GM19025 (cell line): ENCODE measurements around the gene SPOCK1.

ENCODE experiments used
- ATAC-seq: cut with Tn5 transposase; IDR thresholded peaks from one replicate; pipeline ENCODE4 v1.9.1; 2021; ENCODE audit warnings: mild to moderate bottlenecking, low read depth, moderate library complexity; ENCODE audit not compliant: unreplicated experiment

SPOCK1 gene

DNA sequence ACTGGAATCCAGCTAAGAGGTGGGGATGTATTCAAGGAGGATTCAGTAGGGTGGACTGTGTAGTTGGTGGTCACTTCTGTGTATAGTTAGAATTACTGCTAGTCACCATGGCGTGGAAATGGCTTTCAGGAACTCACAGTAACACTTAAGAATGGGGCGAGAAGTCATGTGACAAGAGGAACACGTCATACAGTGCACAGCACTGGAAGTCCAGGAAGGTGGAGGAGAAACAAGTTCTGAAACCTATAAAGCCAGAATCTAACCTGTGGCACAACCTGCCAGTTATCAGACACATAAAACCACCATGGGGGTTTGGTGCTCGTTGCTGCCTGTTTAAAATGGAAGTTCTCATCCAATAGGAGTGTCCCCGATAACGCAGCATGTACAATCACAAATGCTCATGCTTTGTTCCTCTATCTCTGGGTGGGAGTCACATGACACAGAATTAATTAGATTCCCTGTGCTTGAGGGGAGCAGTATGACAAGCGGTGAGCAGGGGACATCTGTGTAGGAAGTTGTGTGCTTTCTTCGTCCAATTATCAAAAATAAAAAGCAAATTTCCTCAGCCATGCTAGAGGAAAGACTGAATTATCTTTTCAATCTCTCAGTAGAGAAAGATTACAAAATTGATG lies 193.0 kb downstream of the SPOCK1 start:
- no peak for ATAC-seq

DNA sequence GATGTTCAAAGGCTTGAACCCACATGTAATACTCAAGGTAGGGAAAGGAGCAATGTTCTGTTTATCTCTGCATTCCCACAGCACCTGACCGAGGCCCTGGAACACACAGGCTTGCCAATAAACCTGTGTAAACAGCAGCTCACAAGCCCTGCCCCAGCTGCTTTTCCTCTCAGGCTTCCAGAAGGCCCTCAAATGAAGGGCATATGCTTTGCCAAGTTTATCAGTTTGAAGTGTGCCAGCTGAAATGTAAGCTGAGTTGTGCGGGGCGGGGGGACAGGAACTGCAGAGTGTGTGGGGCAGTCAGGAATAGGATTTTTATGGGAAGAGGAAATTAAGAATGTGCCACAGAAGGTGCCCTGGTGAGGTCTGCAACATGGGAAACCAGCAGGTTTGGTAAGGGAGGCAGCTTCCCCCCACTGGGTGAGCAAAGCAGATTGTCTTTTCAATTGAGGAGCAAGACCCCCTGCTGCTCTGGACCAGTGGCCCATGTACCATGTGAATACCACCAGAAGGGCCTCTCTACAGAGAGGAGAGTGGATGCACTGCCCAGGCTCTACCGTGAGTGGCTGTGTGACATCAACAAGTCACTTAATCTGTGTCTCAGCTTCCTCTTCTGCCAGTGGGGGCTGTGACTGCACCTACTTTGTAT lies 194.8 kb downstream of the SPOCK1 start:
- no peak for ATAC-seq

- ATAC-seq: no peak
Measured at GRCh38 chr5:137303509-137303908, 195.6 kb downstream of the SPOCK1 start.

DNA sequence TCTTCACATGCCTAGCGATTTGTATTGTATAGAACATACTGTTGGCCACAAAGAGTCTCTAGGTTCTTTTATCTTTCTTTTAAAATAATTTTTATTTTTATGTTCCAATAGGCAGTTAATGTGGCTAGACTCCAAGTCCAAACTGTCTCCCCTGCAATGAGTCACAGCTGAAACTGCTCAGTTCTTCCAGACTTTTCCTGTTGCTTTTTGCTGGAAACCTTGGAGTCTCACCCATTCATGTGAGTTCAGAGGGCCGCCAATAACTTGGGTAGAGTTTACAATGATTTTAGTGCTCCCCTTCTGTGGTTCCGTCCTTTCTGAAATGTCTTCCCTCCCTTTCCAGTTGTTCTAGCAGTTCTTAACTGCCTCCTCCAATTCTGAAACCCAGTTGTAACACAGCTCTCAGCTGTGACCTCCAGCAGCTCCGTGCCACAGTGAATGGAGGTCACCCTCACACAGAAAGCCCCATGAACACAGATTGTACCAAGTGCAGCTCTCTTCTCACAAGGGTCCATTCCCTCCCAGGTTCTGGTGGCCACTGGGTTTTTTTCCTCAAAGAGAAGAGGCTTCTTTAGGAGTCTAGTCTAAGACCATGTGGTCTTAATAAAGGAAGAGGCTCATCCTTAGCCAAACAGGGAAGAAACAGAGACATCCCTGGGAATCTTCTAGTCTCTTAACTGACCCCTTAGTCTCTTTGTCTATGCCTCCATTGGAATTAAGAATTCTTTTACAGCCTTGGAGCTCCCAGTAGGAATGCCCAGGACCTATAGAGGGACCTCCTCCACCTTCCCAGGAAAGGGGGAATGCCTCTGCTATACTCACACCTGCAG lies 198.5 kb downstream of the SPOCK1 start:
- no peak for ATAC-seq

DNA sequence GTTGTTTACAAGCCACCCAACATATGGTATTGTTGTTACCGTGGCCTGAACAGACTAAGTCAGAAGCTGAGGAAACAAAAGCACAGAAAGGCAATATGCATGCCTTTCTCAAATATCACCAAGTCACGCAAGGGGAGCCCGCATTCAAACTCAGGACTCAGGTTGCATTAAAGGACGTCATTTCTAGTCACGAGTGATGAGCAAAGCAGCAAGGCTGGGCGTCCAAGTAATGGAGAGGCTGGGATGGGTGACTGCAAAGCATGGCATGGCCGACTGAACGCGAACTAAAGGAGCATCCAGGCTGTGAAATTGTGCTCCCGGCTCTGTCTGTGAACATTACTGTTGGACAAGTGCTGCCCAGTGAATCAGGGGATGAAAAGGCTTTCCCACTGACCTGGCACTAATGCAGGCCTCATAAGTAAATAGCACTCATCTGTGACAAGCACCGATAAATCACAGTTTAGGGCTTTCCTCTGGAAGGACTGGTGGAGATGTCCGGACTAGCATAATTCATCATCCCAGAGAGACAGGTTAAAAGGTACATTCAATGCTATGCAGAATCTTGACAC lies 202.8 kb downstream of the SPOCK1 start:
- no peak for ATAC-seq

DNA sequence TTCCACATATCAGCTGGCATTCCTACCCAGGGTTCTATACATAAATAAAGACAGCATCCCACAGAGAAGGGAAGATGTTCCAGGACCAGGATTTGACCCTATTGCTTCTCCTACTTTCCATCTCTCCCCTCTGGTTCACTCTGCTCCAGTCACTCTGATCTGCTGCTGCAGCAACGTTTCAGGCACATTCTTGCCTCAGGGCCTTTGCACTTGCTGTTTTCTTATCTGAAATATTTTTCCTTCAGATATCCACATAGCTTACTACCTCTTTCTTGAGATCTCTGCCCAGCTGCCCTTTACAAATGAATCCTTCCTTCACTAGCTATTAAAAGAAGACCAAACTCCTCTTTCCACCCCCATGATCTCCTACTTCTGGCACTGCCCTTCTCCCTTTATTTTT lies 204.5 kb downstream of the SPOCK1 start:
- ATAC-seq: no peak

DNA sequence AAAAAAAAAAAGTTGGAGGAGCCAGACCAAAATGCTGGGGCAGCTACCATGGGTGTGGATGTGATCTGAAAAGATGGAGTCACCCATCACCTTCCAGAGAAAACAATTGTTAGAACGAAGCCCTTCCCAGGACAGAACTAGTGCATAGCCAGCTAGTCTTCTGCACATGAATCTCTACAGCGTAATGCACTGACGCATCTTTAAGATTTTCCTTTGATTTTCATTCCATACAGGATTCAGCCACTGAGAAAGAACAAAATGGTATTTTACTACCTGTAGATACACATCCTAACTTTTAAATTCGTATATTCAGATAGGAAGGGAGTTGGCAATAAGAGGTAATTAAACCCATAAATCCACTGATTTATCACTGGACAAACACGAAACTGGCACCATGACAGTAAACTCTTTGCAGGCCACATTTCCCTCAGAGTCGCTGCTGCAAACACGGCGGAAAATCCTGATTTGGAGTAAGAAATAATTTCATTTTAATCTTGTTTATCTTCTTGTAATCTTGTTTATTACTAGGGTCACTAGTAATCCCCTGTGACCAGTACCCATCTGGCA lies 206.6 kb downstream of the SPOCK1 start:
- ATAC-seq: no peak

DNA sequence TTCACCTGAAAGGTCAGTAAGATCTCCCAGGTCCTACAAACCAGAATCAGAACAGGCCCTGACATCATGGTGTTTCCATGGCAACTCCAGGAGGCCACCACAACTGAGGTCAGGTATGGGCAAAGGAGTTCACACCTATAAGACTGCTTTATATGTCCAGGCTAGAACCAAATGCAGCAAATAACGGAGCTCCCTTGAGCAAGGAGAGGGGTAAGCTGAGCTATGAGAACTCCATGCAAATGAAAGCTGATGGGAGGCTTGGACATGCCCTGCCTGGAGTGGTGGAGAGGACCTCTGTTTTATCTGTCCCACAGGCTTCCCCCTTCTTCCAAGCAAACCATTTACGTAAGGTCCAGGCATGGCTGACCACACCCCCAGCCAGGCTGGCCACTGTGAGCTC lies 207.7 kb downstream of the SPOCK1 start:
- no peak for ATAC-seq

DNA sequence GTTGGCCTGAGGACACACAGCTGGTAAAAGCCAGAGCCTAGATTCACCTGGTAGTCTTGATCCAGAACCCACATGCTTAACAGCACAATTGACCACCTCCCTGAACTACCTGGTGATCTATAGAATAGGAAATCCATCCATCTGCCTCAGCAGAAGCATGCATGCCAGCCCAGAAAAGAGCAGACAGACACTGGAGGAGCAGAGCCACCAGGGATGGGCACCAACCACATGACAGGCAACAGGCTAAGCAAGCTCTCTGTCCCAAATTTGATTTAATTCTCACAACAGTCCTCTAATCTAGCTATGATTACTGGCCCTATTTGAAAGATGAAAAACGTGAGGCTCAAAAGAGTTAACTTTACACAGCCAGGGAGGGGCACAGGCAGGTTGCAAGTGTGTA lies 208.1 kb downstream of the SPOCK1 start:
- no peak for ATAC-seq

DNA sequence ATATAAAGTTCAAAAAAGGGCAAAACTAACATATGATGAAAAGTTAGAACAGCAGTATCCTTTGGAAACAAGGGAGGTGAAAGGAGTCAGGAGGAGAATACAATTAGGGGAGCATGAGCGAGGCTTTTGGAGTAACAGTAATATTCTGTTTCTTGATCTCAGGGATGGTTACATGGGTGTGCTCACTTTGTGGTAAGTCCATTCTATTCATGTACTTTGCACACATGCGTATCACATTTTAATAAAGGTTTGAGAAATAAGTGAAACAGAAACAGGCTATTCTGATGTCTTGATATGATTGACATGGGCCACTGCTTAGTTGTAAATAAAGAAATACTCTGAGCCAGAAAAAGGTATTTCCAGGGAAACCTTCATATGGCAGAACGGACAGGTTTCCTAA lies 208.8 kb downstream of the SPOCK1 start:
- no peak for ATAC-seq

GRCh38 chr5:137289856-137290255 lies 209.3 kb downstream of the SPOCK1 start:
- ATAC-seq: no peak

- no peak for ATAC-seq
Measured at GRCh38 chr5:137287569-137287968, 211.6 kb downstream of the SPOCK1 start.

DNA sequence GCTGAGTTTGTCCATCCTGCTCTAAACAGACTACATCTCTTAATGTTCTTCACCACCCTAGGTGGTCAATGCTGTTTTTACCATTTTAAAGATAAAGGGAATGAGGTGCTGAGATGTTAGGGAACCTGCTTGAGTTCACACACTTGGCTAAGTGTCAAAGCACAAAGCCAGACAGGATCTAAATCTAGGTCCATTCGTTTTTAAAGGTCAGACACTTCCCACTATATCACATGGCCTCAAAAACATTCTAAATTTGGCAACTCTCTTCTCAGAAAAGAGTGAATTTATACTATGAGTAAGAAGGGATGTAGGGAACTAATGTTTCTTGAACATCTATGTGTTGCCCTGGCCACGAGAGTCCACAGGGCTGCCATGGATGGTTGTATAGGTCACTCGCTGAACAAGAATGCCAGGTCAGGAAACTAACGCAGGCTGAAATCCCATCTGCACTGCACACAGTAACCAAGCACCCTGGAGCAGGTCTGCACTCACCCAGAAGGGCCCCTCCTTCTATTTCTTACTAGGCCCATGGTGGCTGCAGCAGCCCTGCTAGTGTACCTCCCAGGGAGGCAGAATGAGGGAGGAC lies 213.0 kb downstream of the SPOCK1 start:
- no peak for ATAC-seq

- no peak for ATAC-seq
Measured at GRCh38 chr5:137283801-137284200, 215.3 kb downstream of the SPOCK1 start.

DNA sequence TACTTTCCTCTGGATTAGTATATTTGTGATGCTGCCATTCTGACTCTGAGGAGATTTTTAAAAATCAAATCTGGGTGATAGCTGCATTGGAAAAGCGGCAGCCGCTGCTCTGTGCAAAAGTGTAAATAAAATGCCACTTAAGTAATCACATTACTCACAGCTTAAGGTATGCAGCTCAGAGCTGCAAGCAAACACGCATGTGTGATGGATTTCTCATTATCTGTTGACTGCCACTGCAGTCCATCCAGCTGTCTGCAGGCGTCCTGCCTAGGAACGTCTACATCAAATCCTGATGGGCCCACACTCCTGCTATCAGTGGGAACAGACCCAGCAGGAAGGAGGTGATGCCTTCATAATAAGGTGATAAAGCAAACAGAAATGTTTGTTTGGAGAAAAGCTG lies 216.9 kb downstream of the SPOCK1 start:
- no peak for ATAC-seq

DNA sequence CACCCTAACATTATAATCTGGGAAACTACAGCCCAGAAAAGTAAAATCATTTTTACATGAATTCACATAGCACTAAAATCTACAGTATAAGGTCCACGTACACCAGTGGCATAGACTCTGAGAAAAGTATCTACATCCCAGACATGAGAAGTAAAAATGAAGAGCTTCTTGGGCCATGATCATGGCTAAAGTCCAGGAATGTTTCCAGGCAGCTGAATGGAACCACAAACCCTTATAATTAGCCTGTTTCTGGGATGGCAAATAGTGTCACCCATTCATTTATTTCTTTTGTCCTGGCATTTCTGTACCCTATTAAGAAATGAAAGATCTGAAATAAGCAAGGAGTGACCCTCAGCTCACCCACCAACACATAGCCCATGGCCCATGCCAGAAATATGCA lies 217.9 kb downstream of the SPOCK1 start:
- ATAC-seq: no peak

DNA sequence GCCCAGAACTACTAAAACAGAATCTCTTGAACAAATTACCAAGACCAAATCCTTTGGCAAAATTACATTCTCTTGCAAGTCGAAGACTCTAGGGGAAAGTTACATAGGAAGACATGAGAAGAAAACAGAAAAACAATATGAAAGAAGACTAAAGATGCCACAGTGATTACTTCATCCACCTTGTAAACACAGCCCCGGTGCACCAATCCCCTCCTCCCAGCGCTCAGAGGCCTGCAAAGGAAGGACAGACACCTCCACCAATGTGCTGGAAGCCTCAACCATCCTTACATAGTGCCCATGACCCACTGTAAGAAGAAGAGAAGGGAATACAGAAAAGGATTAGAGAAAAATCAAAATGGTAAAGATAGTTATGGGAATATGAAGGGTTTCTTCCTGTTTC lies 218.5 kb downstream of the SPOCK1 start:
- ATAC-seq: no peak

- ATAC-seq: no peak
Measured at GRCh38 chr5:137279521-137280231, 219.4 kb downstream of the SPOCK1 start.

DNA sequence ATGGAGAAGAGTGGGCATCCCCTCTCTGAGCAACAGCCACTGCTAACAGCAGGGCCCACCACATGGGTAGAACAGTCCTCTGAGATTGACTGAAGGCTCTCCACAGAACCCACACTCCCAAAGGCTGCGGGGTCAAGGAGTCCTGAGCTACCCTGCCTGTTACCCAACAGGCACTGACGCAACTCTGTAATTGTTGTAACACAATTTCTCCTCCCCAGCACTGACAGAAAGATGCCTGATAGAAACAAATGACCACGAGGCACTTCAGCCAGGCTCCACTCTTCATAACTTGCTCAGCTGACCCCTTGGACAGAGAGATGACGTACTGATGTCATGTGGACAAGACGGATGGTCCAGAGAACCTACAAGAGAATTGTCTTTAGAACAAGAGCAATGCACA lies 220.7 kb downstream of the SPOCK1 start:
- no peak for ATAC-seq

DNA sequence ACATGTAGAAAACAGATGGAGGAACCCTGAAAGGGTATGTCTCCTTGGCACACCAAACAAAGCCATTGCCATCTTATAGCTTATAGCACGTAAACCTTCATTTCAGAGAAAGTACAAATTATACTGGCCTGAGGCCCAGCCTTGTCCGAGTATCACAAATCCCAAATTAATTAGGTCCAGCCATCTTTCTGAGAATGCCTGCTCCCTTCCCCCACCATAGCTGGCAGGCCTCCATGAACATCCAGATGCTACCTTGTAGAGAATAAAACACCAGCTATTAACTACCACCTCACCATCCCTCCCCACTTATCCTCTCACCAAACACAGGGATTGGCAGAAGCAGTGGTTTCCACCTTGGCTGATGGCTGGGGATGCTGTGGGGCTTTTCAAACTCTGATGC lies 224.0 kb downstream of the SPOCK1 start:
- no peak for ATAC-seq
